ENCODE data around the gene B3GNT3.

B3GNT3 gene

GRCh38 chr19:17836530-17836929 lies 41.6 kb downstream of the B3GNT3 start:
- Histone ChIP-seq H2AFZ (ENCODE audit: low read depth, low read length) (no peak overlapping the region), H3K9me3 (ENCODE audit: insufficient read depth, low read length, severe bottlenecking) (no peaks in the 10 kb centered on the region), H3K27ac (ENCODE audit: low read length) (no peak overlapping the region), H3K4me3 (ENCODE audit: low read depth in 1 of 2, low read length in 2 of 2) (no peak overlapping the region), H3K9ac (ENCODE audit: low read depth, low read length) (no peak overlapping the region), H3K36me3 (ENCODE audit: insufficient read depth, low read length) (0 out of 2 replicates have a peak, but pooled peaks cover 2% of the 10 kb centered on the region), H3K4me1 (ENCODE audit: insufficient read depth, low read length) (no peaks in the 10 kb centered on the region), H3K79me2 (ENCODE audit: insufficient read depth, low read length) (no peaks in the 10 kb centered on the region), H4K20me1 (ENCODE audit: insufficient read depth, low read length) (no peaks in the 10 kb centered on the region), H3K4me2 (ENCODE audit: insufficient read depth, low read length) (no peak overlapping the region), H3K27me3 (ENCODE audit: insufficient read depth, low read length, poor library complexity) (no peaks in the 10 kb centered on the region)
- TF ChIP-seq CTCF (IDR thresholded peaks at IDR 0.05; ENCODE audit: borderline replicate concordance, extremely low read depth, low read length, poor library complexity, severe bottlenecking), result no peak
- no peak for TF ChIP-seq EZH2 (IDR thresholded peaks at IDR 0.05; ENCODE audit: borderline replicate concordance, low read depth, low read length, severe bottlenecking)
- ATAC-seq (ENCODE audit: insufficient read depth, low read depth) (no peak), DNase-seq (no peak)

- H3K79me2 ChIP-seq (ENCODE audit: insufficient read depth, low read length), result no peaks in the 10 kb centered on the region
- no peaks in the 10 kb centered on the region for H3K9me3 ChIP-seq (ENCODE audit: insufficient read depth, low read length, severe bottlenecking)
- H3K4me1 ChIP-seq (ENCODE audit: insufficient read depth, low read length), result no peaks in the 10 kb centered on the region
- no peak for ATAC-seq (ENCODE audit: insufficient read depth, low read depth)
- no peaks in the 10 kb centered on the region for H3K27me3 ChIP-seq (ENCODE audit: insufficient read depth, low read length, poor library complexity)
- DNase-seq, result no peak
- no peaks in the 10 kb centered on the region for H4K20me1 ChIP-seq (ENCODE audit: insufficient read depth, low read length)
- no peak overlapping the region for H3K9ac ChIP-seq (ENCODE audit: low read depth, low read length)
- no peak overlapping the region for H3K27ac ChIP-seq (ENCODE audit: low read length)
- H3K4me3 ChIP-seq (ENCODE audit: low read depth in 1 of 2, low read length in 2 of 2), result no peak overlapping the region
- H3K36me3 ChIP-seq (ENCODE audit: insufficient read depth, low read length), result 0 out of 2 replicates have a peak, but pooled peaks cover 6% of the 10 kb centered on the region
- H3K4me2 ChIP-seq (ENCODE audit: insufficient read depth, low read length), result no peak overlapping the region
- TF ChIP-seq EZH2 (IDR thresholded peaks at IDR 0.05; ENCODE audit: borderline replicate concordance, low read depth, low read length, severe bottlenecking) (no peak), CTCF (IDR thresholded peaks at IDR 0.05; ENCODE audit: borderline replicate concordance, extremely low read depth, low read length, poor library complexity, severe bottlenecking) (no peak)
- H2AFZ ChIP-seq (ENCODE audit: low read depth, low read length), result no peak overlapping the region
These were observed 43.0 kb downstream of the B3GNT3 start for GRCh38 chr19:17837972-17838371.

- Histone ChIP-seq H4K20me1 (ENCODE audit: insufficient read depth, low read length) (no peaks in the 10 kb centered on the region), H3K36me3 (ENCODE audit: insufficient read depth, low read length) (0 out of 2 replicates have a peak, but pooled peaks cover 6% of the 10 kb centered on the region), H3K79me2 (ENCODE audit: insufficient read depth, low read length) (no peaks in the 10 kb centered on the region), H3K9me3 (ENCODE audit: insufficient read depth, low read length, severe bottlenecking) (no peaks in the 10 kb centered on the region), H3K4me2 (ENCODE audit: insufficient read depth, low read length) (no peak overlapping the region), H3K27ac (ENCODE audit: low read length) (no peak overlapping the region), H3K4me3 (ENCODE audit: low read depth in 1 of 2, low read length in 2 of 2) (no peak overlapping the region), H3K9ac (ENCODE audit: low read depth, low read length) (no peak overlapping the region), H3K4me1 (ENCODE audit: insufficient read depth, low read length) (no peaks in the 10 kb centered on the region), H2AFZ (ENCODE audit: low read depth, low read length) (no peak overlapping the region), H3K27me3 (ENCODE audit: insufficient read depth, low read length, poor library complexity) (no peaks in the 10 kb centered on the region)
- TF ChIP-seq EZH2 (IDR thresholded peaks at IDR 0.05; ENCODE audit: borderline replicate concordance, low read depth, low read length, severe bottlenecking), result no peak
- no peak for TF ChIP-seq CTCF (IDR thresholded peaks at IDR 0.05; ENCODE audit: borderline replicate concordance, extremely low read depth, low read length, poor library complexity, severe bottlenecking)
- ATAC-seq (ENCODE audit: insufficient read depth, low read depth), result no peak
- DNase-seq, result no peak
These were observed 45.1 kb downstream of the B3GNT3 start for GRCh38 chr19:17840019-17840418.
